CD4-positive, alpha-beta T cell treated with Interleukin-6 for 4 hours (primary cell): ENCODE measurements around the gene AGK.
"Not testable (repeated sequence)": the region's sequence is repeated elsewhere in the genome, so short reads cannot be mapped to it uniquely, and the experiment has no call there.

ENCODE experiments used
- DNase-seq: peaks from one replicate; pipeline ENCODE4 v3.0.0-alpha.2; 2020; ENCODE audit warnings: mixed read lengths

AGK gene

DNA sequence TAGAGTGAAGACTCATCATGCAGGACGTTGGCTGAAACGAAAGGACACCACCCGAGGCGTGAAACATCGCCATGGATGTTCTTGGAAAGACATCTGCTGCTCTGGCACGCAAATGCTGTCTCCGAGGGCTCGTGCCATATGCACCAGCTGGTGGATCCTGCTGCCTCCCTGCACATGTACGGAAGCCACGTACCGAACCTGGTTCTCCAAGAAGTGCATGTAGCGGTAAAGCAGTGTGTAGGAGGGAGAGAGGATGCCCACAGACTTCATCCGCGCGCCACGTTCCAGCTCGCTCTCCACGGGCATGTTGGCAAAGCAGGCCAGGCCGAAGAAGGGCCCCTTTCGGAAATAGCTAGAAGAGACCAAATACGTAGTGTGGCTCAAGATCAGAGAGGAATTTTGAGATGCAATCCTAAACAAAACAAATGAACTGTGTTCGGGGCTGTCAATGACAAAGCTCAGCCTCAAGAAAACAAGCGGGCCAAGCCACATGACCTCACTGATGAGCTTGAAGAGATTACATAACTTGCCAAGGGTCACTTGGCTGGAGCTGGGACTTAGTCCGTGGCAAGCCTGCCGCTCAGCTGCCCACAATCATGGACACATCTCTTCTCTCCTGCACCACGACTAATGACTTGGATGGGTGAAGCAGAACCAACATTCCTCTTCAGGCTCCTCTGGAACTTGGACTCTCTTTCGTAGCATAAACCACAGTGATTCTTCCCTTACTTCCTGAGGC lies 134.2 kb downstream of the AGK start:
- DNase-seq = no peak

DNA sequence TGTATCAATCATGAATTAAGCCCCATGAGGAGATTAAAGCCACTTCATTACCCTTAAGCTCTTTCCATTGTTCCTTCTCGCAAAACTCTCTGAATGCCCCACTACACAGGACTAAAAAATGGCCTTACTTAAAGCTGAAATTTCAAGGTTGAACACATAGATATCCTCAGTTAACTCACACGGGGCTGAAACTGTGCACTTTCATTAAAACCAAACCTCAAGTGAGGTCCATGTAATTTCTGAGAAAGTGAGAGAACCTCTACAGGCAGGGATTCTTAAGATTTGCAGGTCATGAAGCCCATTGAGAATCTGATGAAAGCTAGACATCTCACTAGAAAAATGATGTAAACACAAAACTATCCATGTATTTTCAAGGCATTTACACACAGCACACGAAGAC lies 134.9 kb downstream of the AGK start:
- no peak for DNase-seq

DNA sequence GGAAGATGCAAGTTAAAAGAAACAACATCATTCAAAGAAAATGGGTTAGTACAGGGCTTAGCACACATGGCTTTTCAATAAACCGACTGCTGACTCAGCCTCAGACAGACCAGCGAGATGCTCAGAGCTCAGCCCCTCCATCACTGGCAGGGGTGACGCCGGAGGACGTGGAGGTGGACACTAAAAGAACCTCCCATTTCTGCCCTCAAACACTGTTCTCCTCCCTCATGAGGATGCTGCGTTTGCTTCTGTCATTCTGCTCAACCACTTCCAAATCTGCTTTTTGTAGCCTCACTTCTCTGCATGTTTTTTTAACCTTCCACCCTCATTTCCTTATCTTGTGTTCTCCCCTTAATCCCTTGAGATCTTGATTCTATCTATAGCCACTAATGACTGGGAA lies 135.5 kb downstream of the AGK start:
- no peak for DNase-seq

DNA sequence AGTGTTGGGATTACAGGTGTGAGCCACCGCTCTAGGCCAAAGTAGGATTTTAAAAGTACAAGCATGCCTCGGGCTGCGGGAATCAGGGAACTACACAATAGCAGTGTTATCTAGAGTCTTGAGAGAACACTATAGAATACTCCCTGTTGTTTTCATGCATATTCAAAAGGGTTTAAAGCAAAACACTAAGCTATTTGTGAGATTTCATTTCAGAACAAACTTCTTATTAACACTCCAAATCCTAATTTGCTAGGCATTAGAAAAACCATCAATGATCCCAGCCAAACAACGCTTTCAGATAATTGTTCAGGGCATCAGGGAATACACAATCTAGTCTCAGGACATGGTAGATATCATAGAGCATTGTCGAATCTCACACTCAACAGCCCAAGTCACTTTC lies 136.8 kb downstream of the AGK start:
- no peak for DNase-seq

DNA sequence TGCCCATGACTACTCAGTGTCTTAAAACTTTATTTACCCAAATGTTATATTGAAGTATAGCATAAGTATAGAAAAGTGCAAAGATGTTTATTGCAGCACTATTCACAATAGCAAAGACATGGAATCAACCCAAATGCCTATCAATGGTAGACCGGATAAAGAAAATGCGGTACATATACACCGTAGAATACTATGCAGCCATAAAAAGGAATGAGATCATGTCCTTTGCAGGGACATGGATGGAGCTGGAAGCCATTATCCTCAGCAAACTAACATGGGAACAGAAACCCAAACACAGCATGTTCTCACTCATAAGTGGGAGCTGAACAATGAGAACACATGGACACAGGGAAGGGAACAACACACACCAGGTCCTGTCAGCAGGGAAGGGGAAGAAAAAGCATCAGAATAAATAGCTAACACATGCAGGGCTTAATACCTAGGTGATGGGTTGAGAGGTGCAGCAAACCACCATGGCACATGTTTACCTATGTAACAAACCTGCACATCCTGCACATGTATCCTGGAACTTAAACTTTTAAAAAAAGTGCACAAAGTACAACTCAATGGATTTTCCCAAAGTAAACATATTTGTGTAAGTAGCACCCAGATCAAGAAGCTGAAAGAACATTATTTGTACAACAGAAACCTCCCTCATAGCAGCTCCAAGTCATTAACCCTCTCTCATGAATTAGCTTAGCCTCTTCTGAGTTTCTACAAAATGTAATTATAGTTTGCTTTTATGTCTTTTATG lies 138.0 kb downstream of the AGK start:
- DNase-seq = not testable (repeated sequence)

DNA sequence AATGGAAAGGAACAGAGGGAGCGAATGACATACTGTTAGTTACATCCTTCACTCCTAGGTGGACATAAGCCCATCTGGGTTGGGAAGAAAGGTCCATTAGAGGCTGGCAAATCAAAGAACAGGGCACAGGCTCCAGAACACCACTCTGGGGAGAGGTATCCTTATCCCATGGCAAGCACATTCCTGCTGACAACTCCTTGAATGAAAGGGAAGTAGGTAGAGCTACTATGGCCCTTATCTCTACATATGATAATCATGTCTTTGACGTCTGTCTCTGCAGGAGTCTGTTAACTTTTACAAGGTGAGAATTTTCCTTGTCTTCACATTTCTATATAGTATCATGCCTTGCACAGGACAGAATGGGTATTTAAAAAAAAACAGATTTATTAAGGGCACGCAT lies 140.3 kb downstream of the AGK start:
- no peak for DNase-seq

DNA sequence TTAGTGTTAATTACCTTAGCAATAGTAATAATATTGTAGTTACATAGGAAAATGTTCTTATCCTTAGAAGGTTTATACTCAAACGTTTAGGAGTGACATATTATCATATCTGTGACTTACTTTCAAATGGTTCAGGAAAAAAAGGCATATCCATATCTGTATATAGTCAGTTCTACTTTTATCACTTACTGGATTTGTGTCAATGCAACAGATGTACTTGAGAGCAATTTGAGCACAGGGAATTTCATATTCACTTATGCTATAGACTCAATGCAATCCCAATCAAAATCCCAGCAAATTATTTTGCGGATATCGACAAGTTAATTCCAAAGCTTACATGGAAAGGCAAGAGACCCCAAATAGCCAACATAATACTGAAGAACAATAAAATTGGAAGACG lies 140.8 kb downstream of the AGK start:
- DNase-seq = no peak

DNA sequence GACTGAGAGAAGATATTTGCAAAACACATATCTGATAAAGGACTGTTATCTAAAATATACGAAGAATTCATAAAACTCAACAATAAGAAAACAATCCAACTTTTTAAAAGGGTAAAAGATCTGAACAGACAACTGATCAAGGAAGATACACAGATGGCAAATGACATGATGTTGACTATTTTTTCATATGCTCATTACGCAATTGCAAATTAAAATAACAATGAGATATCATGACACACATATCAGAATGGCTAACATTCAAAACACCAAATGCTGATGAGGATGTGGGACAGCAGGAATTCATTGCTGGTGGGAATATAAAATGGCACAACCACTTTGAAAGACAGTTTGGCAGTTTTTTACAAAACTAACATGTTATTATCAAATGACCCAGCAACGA lies 141.9 kb downstream of the AGK start:
- DNase-seq = no peak

DNA sequence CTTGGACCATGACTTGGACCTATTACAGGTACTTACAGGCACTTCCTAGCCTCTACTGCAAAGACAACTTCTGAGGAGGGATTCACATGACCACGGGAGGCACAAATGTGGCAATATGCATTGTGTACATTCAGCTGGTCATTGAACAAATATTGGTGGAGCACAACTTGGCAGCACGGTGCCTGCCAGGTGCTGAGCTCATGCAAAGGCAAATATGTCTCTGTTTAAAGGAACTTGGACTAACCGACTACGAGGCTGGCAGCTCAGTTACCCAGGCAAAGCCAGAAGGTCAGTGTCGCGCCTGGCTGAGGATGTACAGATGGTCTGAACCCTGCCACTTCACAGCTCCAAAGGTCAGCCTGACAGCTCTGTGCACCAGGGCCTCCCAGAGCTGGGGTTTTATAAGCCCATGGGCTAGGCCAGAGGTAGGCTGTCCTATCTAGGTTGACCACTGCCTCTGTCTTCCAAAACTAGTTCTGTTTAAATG lies 144.6 kb downstream of the AGK start:
- no peak for DNase-seq

DNA sequence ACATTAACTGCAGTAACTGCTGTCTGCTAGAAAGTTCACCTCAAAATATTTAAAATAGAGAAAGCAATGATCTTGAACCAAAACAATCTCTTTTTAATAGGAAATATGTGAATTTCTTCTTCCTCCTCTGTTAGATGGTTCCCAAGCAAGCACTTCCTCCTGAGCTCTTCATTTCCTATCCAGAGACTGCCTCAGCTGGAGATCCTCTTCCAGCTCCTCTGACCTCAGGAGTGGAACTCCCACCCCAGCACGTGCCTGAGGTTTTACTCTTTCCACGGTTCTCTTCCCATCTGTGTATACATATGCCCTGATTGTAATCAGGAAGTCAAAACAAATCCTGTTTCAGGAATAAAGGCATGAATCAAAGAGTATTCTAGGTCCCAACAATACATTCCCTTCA lies 145.1 kb downstream of the AGK start:
- DNase-seq = no peak

DNA sequence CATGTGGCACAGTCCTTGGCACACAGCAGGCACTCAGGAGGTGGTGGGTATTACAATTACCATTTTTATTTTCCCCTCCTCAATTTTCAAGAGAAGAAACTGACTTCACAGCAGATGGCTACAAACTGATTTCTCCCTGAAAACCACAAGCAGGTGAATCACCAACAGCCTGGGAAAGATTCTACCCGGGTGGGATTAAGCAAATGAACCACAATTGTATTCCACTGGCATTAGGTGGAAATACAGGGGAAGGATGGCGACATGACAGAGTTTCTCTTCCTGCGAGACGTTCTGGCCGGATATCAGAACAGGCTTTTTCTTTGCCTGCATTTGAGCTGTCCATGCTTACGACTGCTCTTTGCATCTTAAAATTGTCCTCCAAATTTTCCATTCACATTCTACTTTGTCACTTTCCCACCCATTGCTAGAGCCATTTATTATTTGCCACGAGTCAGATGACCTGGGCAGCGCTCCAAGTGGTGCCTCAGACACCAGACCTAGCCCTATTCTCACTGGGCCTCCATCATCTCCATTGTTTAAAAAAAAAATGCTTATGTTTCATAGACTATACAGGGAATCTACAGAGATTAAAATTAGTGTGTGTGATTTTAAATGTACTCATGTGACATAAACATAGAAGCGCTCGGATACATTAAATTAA lies 146.1 kb downstream of the AGK start:
- no peak for DNase-seq

DNA sequence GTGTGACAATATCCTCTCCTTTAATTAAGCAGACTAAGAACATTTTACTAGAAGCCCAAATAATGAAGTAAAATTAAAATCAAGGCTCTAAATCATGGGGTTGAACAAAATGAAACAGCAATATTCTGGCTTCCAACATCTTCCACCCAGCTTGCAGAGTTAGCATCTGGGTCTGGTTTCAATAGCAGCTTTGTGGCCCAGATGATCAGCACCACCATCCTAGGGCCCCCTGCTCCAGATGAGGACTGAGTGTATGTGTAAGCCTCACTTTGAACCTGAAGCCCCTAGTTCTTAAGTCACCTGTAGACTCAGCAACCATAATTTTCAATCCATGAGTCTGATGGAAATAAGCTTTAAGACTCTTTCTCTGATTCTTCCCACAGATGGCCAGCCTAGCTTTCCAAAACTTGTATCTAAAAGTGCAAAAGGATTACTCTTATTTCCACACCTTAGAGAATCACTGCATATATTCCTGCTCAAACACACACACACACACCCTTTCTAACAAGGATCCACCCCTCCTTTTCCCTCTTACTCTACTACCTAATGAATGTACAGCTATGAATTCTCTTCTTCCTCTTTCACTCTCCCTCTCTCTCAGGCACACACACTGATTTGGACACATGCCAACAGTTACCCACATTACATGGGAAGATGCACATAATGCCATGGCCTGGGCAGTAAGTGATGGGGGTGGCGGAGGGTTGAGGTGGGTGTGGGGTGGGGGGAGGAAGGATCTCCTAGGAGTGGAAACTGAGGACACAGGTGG lies 147.2 kb downstream of the AGK start:
- peak; percentile 13 for DNase-seq

DNA sequence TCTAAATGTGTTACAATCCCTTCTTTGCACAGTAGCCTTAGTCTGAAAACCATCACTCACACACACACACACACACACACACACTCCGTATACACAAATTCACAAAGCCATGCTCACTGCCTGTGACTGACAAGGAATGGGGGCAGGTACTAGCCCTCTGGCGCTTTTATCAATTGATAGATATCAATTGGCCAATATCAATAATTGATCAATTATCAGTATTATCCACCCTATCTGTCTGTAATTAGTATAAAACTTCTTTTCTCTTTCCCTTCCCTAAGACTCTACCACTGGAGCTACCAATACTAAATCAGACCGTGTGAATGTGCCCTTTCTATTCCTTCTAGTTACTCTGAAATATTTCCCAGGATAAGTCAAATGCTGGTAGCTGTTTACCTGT lies 148.7 kb downstream of the AGK start:
- no peak for DNase-seq

DNA sequence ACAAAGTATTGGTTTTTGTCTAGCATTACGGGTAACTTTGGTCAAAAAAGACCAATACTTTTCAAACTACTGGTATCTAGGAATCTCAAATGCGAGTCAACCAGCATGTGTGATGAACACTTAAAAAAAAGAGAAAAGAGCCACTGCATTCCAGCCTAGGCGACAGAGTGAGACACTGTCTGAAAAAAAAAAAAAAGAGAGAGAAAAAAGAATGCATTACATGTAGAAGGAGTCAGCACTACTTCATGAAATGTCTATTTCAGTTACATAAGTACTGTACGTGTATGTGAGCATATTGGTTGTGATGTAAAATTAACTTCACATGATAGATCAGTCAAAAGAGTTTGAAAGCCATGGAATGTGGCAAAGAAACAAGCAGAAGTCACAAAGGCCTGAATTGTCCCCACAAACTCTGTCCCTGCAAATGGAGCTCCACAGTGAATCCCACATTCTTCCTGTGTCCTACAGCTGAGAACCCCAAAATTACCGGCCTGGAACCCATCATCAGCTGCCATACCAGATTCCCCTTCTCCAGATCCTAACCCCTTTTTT lies 149.2 kb downstream of the AGK start:
- no peak for DNase-seq

DNA sequence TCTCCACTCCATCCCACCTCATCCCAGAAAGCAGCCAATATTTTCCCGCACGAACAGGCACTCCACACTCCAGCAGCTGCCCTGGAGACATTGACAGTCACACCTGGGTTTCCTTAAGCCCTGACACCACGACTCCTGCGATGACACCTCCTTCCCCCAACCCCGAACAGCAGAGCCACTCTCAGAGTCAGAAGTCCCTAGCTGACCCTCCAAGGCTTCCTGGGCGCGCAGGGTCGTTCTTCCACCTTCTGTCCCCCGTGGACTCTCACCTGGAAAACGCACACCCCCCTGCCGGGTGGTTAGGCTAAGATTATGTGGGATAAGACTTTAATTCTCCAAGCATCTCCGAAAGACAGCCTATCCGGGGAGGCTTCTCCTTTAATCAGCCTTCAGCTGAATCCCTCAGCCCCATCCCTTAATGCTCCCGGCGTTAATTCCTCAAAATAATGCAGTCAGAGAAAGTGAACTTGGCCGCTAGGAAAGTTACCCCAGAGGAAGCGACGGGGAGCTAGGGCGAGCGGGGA lies 149.7 kb downstream of the AGK start:
- DNase-seq = peak; percentile 12

DNA sequence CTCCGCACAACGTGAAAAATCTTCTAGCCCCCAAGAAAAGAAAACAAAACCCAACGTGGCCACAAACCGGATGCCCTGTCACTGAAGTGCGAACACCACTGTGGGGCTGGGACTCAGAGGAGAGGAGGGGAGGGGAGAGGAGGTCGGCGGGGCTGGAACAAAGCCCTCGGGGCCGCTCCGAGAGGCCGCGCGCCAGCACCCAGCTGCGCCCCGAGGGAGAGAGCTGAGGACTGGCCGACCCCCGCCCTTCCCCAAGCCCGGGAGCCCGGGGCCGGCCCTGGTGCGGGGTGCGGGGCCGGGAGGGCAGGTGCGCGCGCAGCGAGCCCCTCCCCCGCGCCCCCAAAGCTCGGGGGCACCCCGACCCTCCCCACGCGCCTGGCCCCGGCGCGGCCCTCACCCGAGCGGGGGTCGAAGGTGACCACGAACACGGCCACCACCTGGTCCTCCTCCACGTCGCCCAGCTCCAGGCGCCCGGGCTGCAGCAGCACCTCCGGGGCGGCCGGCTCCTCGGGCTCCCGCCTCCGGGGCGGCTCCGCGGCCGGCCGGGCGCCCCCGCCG lies 150.4 kb downstream of the AGK start:
- DNase-seq = peak; percentile 71

DNA sequence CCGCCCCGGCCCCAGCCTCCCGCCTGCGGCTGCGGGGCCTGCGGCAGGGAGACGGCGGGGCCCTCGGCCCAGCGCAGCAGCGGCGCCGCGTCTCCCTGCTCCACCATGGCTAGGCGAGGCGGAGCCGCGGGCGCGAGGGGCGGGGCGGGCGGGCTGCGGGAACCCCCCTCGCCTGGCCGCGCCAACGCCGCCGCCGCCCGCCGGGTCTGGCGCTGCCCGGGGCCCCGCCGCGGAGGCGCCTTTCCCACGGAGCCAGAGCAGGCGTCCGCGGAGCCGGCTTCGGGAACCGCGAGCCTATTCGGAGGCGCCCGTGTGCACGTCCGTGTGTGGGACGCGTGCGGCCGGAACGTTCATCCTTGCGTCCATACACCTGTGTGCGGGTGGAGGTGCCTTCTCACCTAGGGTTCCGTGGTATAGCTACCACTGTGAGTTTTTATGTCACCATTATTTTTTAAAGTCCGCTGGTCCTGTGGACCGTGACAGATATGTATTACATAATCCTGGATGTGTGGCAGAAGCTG lies 150.9 kb downstream of the AGK start, which contains the start of gene DENND11:
DENND11 (minus strand) TSS at position 120 of the 521 bp plus-strand sequence; CDS start at position 107, 13 bp downstream.
- DNase-seq = peak; percentile 68

DNA sequence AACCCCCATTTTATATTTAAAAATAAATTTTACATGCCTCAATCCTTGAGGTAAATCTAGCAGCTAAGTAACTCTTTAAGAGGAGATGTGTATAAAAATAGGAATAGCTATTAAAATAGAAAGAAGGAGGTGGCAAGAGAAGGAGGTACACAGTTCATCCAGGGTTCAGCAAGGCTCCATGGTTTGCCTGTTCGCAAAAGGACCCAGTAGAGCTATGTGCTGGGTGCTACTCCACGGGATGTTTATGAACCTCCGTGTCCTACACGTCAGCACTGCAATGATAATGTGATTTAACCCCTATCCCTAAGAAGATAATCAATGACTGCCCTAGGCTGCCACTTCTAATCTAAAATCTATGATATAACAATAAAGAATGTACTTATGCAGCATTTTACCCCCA lies 151.7 kb downstream of the AGK start:
- DNase-seq = no peak

DNA sequence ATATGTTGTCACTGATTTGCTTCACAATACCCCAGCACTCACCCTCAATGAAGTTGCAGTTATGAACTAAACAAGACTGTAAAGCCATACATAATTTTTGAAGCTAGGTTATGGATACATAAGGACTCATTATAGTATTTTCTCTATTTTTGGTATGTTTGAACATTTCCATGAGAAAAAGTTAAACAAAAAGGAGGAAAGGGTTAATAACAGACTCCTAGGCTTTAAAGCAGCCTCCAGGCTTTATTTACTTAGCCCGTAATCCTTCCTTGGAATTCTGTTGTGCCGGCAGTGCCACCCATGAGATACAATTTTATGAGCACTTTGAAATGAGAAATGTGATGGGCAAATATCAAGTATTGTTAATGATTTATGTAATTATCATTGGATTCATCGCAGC lies 152.9 kb downstream of the AGK start:
- DNase-seq = no peak

DNA sequence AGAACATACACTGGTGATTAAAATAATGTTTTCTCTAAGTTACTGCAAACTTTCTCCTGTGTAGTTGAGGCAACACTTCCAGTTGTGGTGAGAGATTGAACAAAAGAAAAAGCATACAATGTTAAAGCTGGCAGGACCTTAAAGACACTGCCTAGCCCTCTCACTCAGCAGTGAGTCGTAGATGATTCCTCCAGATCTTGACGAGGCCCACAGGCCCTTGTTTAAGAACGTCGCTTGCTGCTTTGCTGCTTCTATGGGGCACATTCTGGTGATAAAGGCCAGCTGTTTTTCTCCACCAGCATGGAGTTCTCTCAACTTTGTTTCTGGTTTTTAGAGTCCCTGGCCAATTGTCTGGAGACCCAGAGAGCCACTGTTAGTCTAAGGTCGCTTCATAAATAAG lies 153.5 kb downstream of the AGK start:
- DNase-seq = no peak
